T-helper 2 cell treated with Interferon-gamma antibody and Interleukin-4, amounts not matched to agents 5 μg/mL and 100 μg/mL, for 36 hours (primary cell): ENCODE data around the gene UNC45B.
A peak's percentile ranks its signal among the peaks of the same experiment; 100 is the strongest.
"Not testable (repeated sequence)": the region's sequence is repeated elsewhere in the genome, so short reads cannot be mapped to it uniquely, and the experiment has no call there.

Source experiments
- DNase-seq: peaks from one replicate; pipeline ENCODE4 v3.0.0; 2021; ENCODE audit warnings: low spot score
- H3K27ac Mint-ChIP-seq: one replicate; pipeline ENCODE4 v1.8.0; 2021; ENCODE audit warnings: mild to moderate bottlenecking, mixed read lengths
- H3K27me3 Mint-ChIP-seq: one replicate; pipeline ENCODE4 v1.8.0; 2021; ENCODE audit warnings: low read depth, mixed read lengths
- H3K36me3 Mint-ChIP-seq: one replicate; pipeline ENCODE4 v1.8.0; 2021; ENCODE audit warnings: low read depth, mixed read lengths
- H3K4me1 Mint-ChIP-seq: one replicate; pipeline ENCODE4 v1.8.0; 2021; ENCODE audit warnings: low read depth, mixed read lengths
- H3K4me3 Mint-ChIP-seq: one replicate; pipeline ENCODE4 v1.8.0; 2022; ENCODE audit warnings: mild to moderate bottlenecking, moderate library complexity, mixed read lengths
- H3K9me3 Mint-ChIP-seq: one replicate; pipeline ENCODE4 v1.8.0; 2021; ENCODE audit warnings: mixed read lengths

The UNC45B gene

GRCh38 chr17:35169835-35170363 is 22.3 kb downstream of the UNC45B start:
- H3K27ac Mint-ChIP-seq, result no peak overlapping the region
- no peak overlapping the region for H3K4me3 Mint-ChIP-seq
- DNase-seq, result no peak
- H3K9me3 Mint-ChIP-seq, result no peaks in the 10 kb centered on the region
- no peaks in the 10 kb centered on the region for H3K36me3 Mint-ChIP-seq
- peaks cover 2% of the 10 kb centered on the region for H3K27me3 Mint-ChIP-seq
- peaks cover 24% of the 10 kb centered on the region for H3K4me1 Mint-ChIP-seq

- Mint-ChIP-seq H3K36me3 (no peaks in the 10 kb centered on the region), H3K27me3 (no peaks in the 10 kb centered on the region), H3K4me1 (peaks cover 33% of the 10 kb centered on the region), H3K9me3 (no peaks in the 10 kb centered on the region), H3K4me3 (peak overlapping the region; percentile 34), H3K27ac (peak overlapping the region; percentile 47)
- no peak for DNase-seq
Observed at GRCh38 chr17:35170968-35171771, 23.6 kb downstream of the UNC45B start.

GRCh38 chr17:35171834-35172233 is 24.2 kb downstream of the UNC45B start:
- H3K36me3 Mint-ChIP-seq, result no peaks in the 10 kb centered on the region
- H3K27ac Mint-ChIP-seq, result peak overlapping the region; percentile 47
- H3K27me3 Mint-ChIP-seq, result no peaks in the 10 kb centered on the region
- H3K9me3 Mint-ChIP-seq, result no peaks in the 10 kb centered on the region
- DNase-seq, result no peak
- peak overlapping the region; percentile 34 for H3K4me3 Mint-ChIP-seq
- peaks cover 38% of the 10 kb centered on the region for H3K4me1 Mint-ChIP-seq

GRCh38 chr17:35172321-35172720 is 24.7 kb downstream of the UNC45B start:
- H3K27me3 Mint-ChIP-seq, H3K4me3 Mint-ChIP-seq, H3K36me3 Mint-ChIP-seq, H3K9me3 Mint-ChIP-seq, DNase-seq, H3K27ac Mint-ChIP-seq: not testable (repeated sequence)
- peaks cover 43% of the 10 kb centered on the region for H3K4me1 Mint-ChIP-seq

- Mint-ChIP-seq H3K4me3 (no peak overlapping the region), H3K4me1 (peaks cover 60% of the 10 kb centered on the region), H3K9me3 (peaks cover 8% of the 10 kb centered on the region), H3K36me3 (peaks cover 11% of the 10 kb centered on the region), H3K27ac (peak overlapping the region; percentile 63), H3K27me3 (no peaks in the 10 kb centered on the region)
- DNase-seq, result no peak
Observed at GRCh38 chr17:35174835-35175334, 27.3 kb downstream of the UNC45B start.

GRCh38 chr17:35175638-35176415 is 28.2 kb downstream of the UNC45B start:
- no peak for DNase-seq
- H3K27ac Mint-ChIP-seq, result no peak overlapping the region
- peaks cover 11% of the 10 kb centered on the region for H3K36me3 Mint-ChIP-seq
- H3K27me3 Mint-ChIP-seq, result no peaks in the 10 kb centered on the region
- no peak overlapping the region for H3K4me3 Mint-ChIP-seq
- peaks cover 8% of the 10 kb centered on the region for H3K9me3 Mint-ChIP-seq
- H3K4me1 Mint-ChIP-seq, result peaks cover 60% of the 10 kb centered on the region

GRCh38 chr17:35176897-35177296 is 29.3 kb downstream of the UNC45B start:
- no peak for DNase-seq
- Mint-ChIP-seq H3K9me3 (peaks cover 8% of the 10 kb centered on the region), H3K27ac (peak overlapping the region; percentile 15), H3K4me3 (no peak overlapping the region), H3K4me1 (peaks cover 54% of the 10 kb centered on the region), H3K27me3 (no peaks in the 10 kb centered on the region), H3K36me3 (peaks cover 11% of the 10 kb centered on the region)

GRCh38 chr17:35179379-35179778 is 31.8 kb downstream of the UNC45B start:
- not testable (repeated sequence) for H3K4me3 Mint-ChIP-seq, H3K27ac Mint-ChIP-seq, H3K27me3 Mint-ChIP-seq, H3K9me3 Mint-ChIP-seq, DNase-seq
- Mint-ChIP-seq H3K4me1 (peaks cover 56% of the 10 kb centered on the region), H3K36me3 (peaks cover 11% of the 10 kb centered on the region)

- Mint-ChIP-seq H3K27me3 (no peaks in the 10 kb centered on the region), H3K4me1 (peaks cover 43% of the 10 kb centered on the region), H3K9me3 (peaks cover 8% of the 10 kb centered on the region), H3K27ac (no peak overlapping the region), H3K4me3 (no peak overlapping the region), H3K36me3 (peaks cover 7% of the 10 kb centered on the region)
- peak; percentile 28 for DNase-seq
Observed at GRCh38 chr17:35183332-35183731, 35.7 kb downstream of the UNC45B start.

GRCh38 chr17:35184274-35184673 is 36.7 kb downstream of the UNC45B start:
- Mint-ChIP-seq H3K4me3 (no peak overlapping the region), H3K4me1 (peaks cover 42% of the 10 kb centered on the region), H3K27me3 (no peaks in the 10 kb centered on the region), H3K27ac (no peak overlapping the region), H3K9me3 (peaks cover 2% of the 10 kb centered on the region), H3K36me3 (peaks cover 7% of the 10 kb centered on the region)
- DNase-seq, result no peak

- Mint-ChIP-seq H3K4me1 (peaks cover 44% of the 10 kb centered on the region), H3K4me3 (no peak overlapping the region)
- DNase-seq, result no peak
Observed at GRCh38 chr17:35185849-35186248, 38.2 kb downstream of the UNC45B start.

GRCh38 chr17:35187481-35187880 is 39.9 kb downstream of the UNC45B start:
- H3K4me3 Mint-ChIP-seq, result no peak overlapping the region
- H3K9me3 Mint-ChIP-seq, result no peaks in the 10 kb centered on the region
- H3K4me1 Mint-ChIP-seq, result peaks cover 46% of the 10 kb centered on the region
- H3K36me3 Mint-ChIP-seq, result peaks cover 5% of the 10 kb centered on the region
- no peak for DNase-seq
- H3K27ac Mint-ChIP-seq, result peak overlapping the region; percentile 39
- no peaks in the 10 kb centered on the region for H3K27me3 Mint-ChIP-seq

More at GRCh38 chr17:35185849-35186248, 38.2 kb downstream of the UNC45B start:
- no peak overlapping the region for H3K27ac Mint-ChIP-seq
- no peaks in the 10 kb centered on the region for H3K27me3 Mint-ChIP-seq
- H3K9me3 Mint-ChIP-seq, result no peaks in the 10 kb centered on the region
- peaks cover 5% of the 10 kb centered on the region for H3K36me3 Mint-ChIP-seq

- peak overlapping the region; percentile 64 for H3K4me3 Mint-ChIP-seq
- H3K4me1 Mint-ChIP-seq, result peaks cover 43% of the 10 kb centered on the region
- no peaks in the 10 kb centered on the region for H3K9me3 Mint-ChIP-seq
- H3K27ac Mint-ChIP-seq, result peak overlapping the region; percentile 87
- no peak for DNase-seq
- peaks cover under 1% of the 10 kb centered on the region for H3K27me3 Mint-ChIP-seq
- H3K36me3 Mint-ChIP-seq, result peaks cover 5% of the 10 kb centered on the region
Observed at GRCh38 chr17:35188111-35188510, 40.5 kb downstream of the UNC45B start.

- peak overlapping the region; percentile 10 for H3K4me3 Mint-ChIP-seq
- DNase-seq, result no peak
- peaks cover 37% of the 10 kb centered on the region for H3K4me1 Mint-ChIP-seq
- H3K36me3 Mint-ChIP-seq, result peaks cover 5% of the 10 kb centered on the region
- H3K27me3 Mint-ChIP-seq, result peaks cover 2% of the 10 kb centered on the region
- H3K9me3 Mint-ChIP-seq, result no peaks in the 10 kb centered on the region
- H3K27ac Mint-ChIP-seq, result no peak overlapping the region
Observed at GRCh38 chr17:35189291-35189690, 41.7 kb downstream of the UNC45B start.
